D341Med (cell line): ENCODE results near the gene MAU2.
"Not testable (repeated sequence)": the region's sequence is repeated elsewhere in the genome, so short reads cannot be mapped to it uniquely, and the experiment has no call there.

Experiments
- DNase-seq: peaks from one replicate; pipeline ENCODE4 v3.0.0; 2012; ENCODE audit warnings: low spot score

The MAU2 gene

GRCh38 chr19:19347401-19348110, 26.9 kb downstream of the MAU2 start:
- no peak for DNase-seq

GRCh38 chr19:19348266-19348665, 27.6 kb downstream of the MAU2 start:
- no peak for DNase-seq

- DNase-seq = no peak
Measured at GRCh38 chr19:19349365-19349764, 28.7 kb downstream of the MAU2 start.

- not testable (repeated sequence) for DNase-seq
Measured at GRCh38 chr19:19350756-19351155, 30.1 kb downstream of the MAU2 start.

GRCh38 chr19:19352823-19353222, 32.2 kb downstream of the MAU2 start:
- DNase-seq = no peak

- no peak for DNase-seq
Measured at GRCh38 chr19:19354007-19354406, 33.4 kb downstream of the MAU2 start.

GRCh38 chr19:19354932-19355331, 34.3 kb downstream of the MAU2 start:
- DNase-seq = no peak

- no peak for DNase-seq
Measured at GRCh38 chr19:19355606-19356139, 35.0 kb downstream of the MAU2 start.

GRCh38 chr19:19356500-19356899, 35.9 kb downstream of the MAU2 start:
- no peak for DNase-seq

- DNase-seq = no peak
Measured at GRCh38 chr19:19356901-19357566, 36.4 kb downstream of the MAU2 start.

- DNase-seq = peak; percentile 85
Measured at GRCh38 chr19:19361075-19361594, 40.5 kb downstream of the MAU2 start.

- DNase-seq = no peak
Measured at GRCh38 chr19:19362075-19362474, 41.4 kb downstream of the MAU2 start.

GRCh38 chr19:19366434-19367396, 46.1 kb downstream of the MAU2 start:
- peak; percentile 88 for DNase-seq

GRCh38 chr19:19368087-19368486, 47.5 kb downstream of the MAU2 start:
- DNase-seq = peak; percentile 26

GRCh38 chr19:19371059-19371458, 50.4 kb downstream of the MAU2 start:
- no peak for DNase-seq

- no peak for DNase-seq
Measured at GRCh38 chr19:19372656-19373416, 52.2 kb downstream of the MAU2 start.

- no peak for DNase-seq
Measured at GRCh38 chr19:19379527-19379926, 58.9 kb downstream of the MAU2 start.

GRCh38 chr19:19380316-19380715, 59.7 kb downstream of the MAU2 start:
- DNase-seq = not testable (repeated sequence)

- DNase-seq = no peak
Measured at GRCh38 chr19:19381007-19381926, 60.6 kb downstream of the MAU2 start.

GRCh38 chr19:19382118-19382517, 61.5 kb downstream of the MAU2 start:
- DNase-seq = no peak
